ENCODE data around the gene APEX1.

GRCh38 chr14:20446889-20447288, 8.1 kb upstream of the APEX1 start:
- TF ChIP-seq CTCF (IDR thresholded peaks at IDR 0.05) (no peak), POLR2A (IDR thresholded peaks at IDR 0.05) (no peak)
